HepG2 (cell line): Measurements from ENCODE around the gene IL4I1. TPM values are rescaled to one million over a fixed set of nuclear protein-coding genes. Genes with fewer than 3 reads are reported as not detected.
A peak's percentile ranks its signal among the peaks of the same experiment; 100 is the strongest.

Experiments used
- ATAC-seq: fragments of 200-7000 bp; cut with Tn5 transposase; 3 replicates; pipeline ENCODE4 v1.9.1; 2020; ENCODE audit warnings: mild to moderate bottlenecking, moderate library complexity
- BruUV-seq: library from RNA; stranded (reverse); fragments of 400-500 nt; replicated peaks from 2 replicates; lab custom pipeline; 2021; lab: Mats Ljungman, UMichigan
- CTCF ChIA-PET: fragments of 300-600 bp; formaldehyde crosslinking; extraction: SDS; loops from one replicate; lab custom pipeline; 2021; ENCODE audit warnings: low total read pairs, inconsistent platforms, low intra/inter-chr PET ratio; lab: Yijun Ruan, JAX
- POLR2A ChIA-PET: fragments of 350-600 bp; sonication (Branson Sonifier 250); formaldehyde crosslinking; loops from one replicate; lab custom pipeline; 2020; ENCODE audit warnings: antibody characterized with exemption, inconsistent platforms; lab: Yijun Ruan, JAX
- DNase-seq: peaks from one replicate; pipeline ENCODE4 v3.0.0-alpha.2; 2015; ENCODE audit warnings: low spot score
- FAIRE-seq: peaks from 3 replicates; lab custom pipeline; 2011; peaks lifted over from hg19 to GRCh38; lab: Jason Lieb, UNC
- H2AFZ ChIP-seq: one replicate; pipeline ENCODE4 v1.6.1; 2011; ENCODE audit warnings: low read length, inconsistent platforms
- H3K27ac ChIP-seq: fragments of 300-600 bp; 3 replicates; pipeline ENCODE4 v1.8.0; 2011; ENCODE audit warnings: mixed run types, mild to moderate bottlenecking, mixed read lengths, low read length, inconsistent platforms; ENCODE audit not compliant: insufficient read depth; ENCODE audit errors: extremely low read length
- H3K27me3 ChIP-seq, 2 experiments: fragments of 200-600 bp in 1 of 2; 2 replicates in 1 of 2; 3 replicates in 1 of 2; pipeline versions ENCODE4 v1.6.0 to v1.8.0; 2011; ENCODE audit warnings: low read length in 2 of 2, mild to moderate bottlenecking in 2 of 2, moderate library complexity in 2 of 2, inconsistent platforms in 1 of 2; ENCODE audit not compliant: insufficient read depth in 2 of 2, control insufficient read depth in 1 of 2
- H3K36me3 ChIP-seq, 2 experiments: fragments of 200-600 bp in 1 of 2; replicated peaks in 1 of 2; 2 replicates in 1 of 2; 3 replicates in 1 of 2; pipeline versions ENCODE4 v1.5.1 to v1.8.0; 2011; ENCODE audit warnings: low read length in 2 of 2, inconsistent platforms in 1 of 2; ENCODE audit not compliant: insufficient read depth in 2 of 2, control insufficient read depth in 1 of 2
- H3K4me1 ChIP-seq: 2 replicates; pipeline ENCODE4 v1.5.1; 2012; ENCODE audit warnings: low read length, inconsistent platforms; ENCODE audit not compliant: insufficient read depth
- H3K4me2 ChIP-seq: 2 replicates; pipeline ENCODE4 v1.6.0; 2011; ENCODE audit warnings: low read depth, low read length, inconsistent platforms
- H3K4me3 ChIP-seq, 3 experiments: fragments of 200-600 bp in 1 of 3; sonication (generic), shearing (Covaris generic) in 1 of 3; replicated peaks in 1 of 3; 2 replicates each; pipeline ENCODE4 v1.5.1; 2011 to 2016; ENCODE audit warnings: low read length in 3 of 3, inconsistent platforms in 2 of 3, low read depth in 2 of 3, mild to moderate bottlenecking in 2 of 3, control low read depth in 1 of 3, mixed read lengths in 1 of 3; ENCODE audit not compliant: insufficient read depth in 1 of 3
- H3K79me2 ChIP-seq: one replicate; pipeline ENCODE4 v1.6.1; 2011; ENCODE audit warnings: low read length, inconsistent platforms; ENCODE audit not compliant: insufficient read depth
- H3K9ac ChIP-seq: 2 replicates; pipeline ENCODE4 v1.6.0; 2011; ENCODE audit warnings: mild to moderate bottlenecking, low read depth, low read length, inconsistent platforms; ENCODE audit not compliant: insufficient read depth
- H3K9me3 ChIP-seq: 2 replicates; pipeline ENCODE4 v1.5.1; 2012; ENCODE audit warnings: mild to moderate bottlenecking, low read length
- H4K20me1 ChIP-seq: 2 replicates; pipeline ENCODE4 v1.6.0; 2011; ENCODE audit warnings: inconsistent platforms, mild to moderate bottlenecking, low read length, moderate library complexity; ENCODE audit not compliant: insufficient read depth
- AGO1 ChIP-seq: fragments of 200-400 bp; formaldehyde crosslinking; IDR thresholded peaks from 2 replicates; pipeline ENCODE4 v1.6.1; 2017; ENCODE audit warnings: mild to moderate bottlenecking, low read depth, low read length, moderate library complexity; ENCODE audit not compliant: poor library complexity, severe bottlenecking
- AGO2 ChIP-seq: fragments of 200-400 bp; formaldehyde crosslinking; optimal IDR thresholded peaks from 2 replicates; pipeline ENCODE3; 2017; ENCODE audit warnings: mild to moderate bottlenecking, low read depth, low read length, moderate library complexity
- GPN1 ChIP-seq: sonication (generic); formaldehyde crosslinking; IDR thresholded peaks from 2 replicates; pipeline ENCODE4 v1.5.1; 2020; ENCODE audit warnings: missing genetic modification reagents, borderline replicate concordance
- POLR2A ChIP-seq, 2 experiments: IDR thresholded peaks; 2 replicates each; pipeline ENCODE4 v1.6.1; 2011; ENCODE audit warnings: low read depth in 2 of 2, low read length in 2 of 2, mild to moderate bottlenecking in 1 of 2, moderate library complexity in 1 of 2; ENCODE audit not compliant: insufficient read depth in 1 of 2
- POLR2AphosphoS5 ChIP-seq: IDR thresholded peaks from 2 replicates; pipeline ENCODE4 v1.6.1; 2012; ENCODE audit warnings: low read depth, low read length
- POLR2G ChIP-seq: fragments of 200-400 bp; formaldehyde crosslinking; IDR thresholded peaks from 2 replicates; pipeline ENCODE4 v1.6.1; 2018; ENCODE audit warnings: mild to moderate bottlenecking, low read depth, low read length, moderate library complexity
- RBFOX2 ChIP-seq: fragments of 200-400 bp; formaldehyde crosslinking; IDR thresholded peaks from 2 replicates; pipeline ENCODE4 v1.6.1; 2017; ENCODE audit warnings: low read depth, mild to moderate bottlenecking, low read length
- RBM39 ChIP-seq: fragments of 200-400 bp; formaldehyde crosslinking; IDR thresholded peaks from one replicate; pipeline ENCODE4 v1.6.1; 2018; ENCODE audit warnings: antibody characterized with exemption, mild to moderate bottlenecking, low read depth, low read length; ENCODE audit not compliant: poor library complexity, severe bottlenecking
- ZBTB37 ChIP-seq: sonication (generic); formaldehyde crosslinking; IDR thresholded peaks from 2 replicates; pipeline ENCODE4 v1.4.0; 2020; ENCODE audit warnings: mild to moderate bottlenecking, missing genetic modification reagents
- ZNF160 ChIP-seq: sonication (generic); formaldehyde crosslinking; IDR thresholded peaks from 2 replicates; pipeline ENCODE4 v1.8.0; 2022; ENCODE audit warnings: mild to moderate bottlenecking, inconsistent platforms, missing genetic modification reagents
- ZNF230 ChIP-seq: sonication (generic); formaldehyde crosslinking; IDR thresholded peaks from 2 replicates; pipeline ENCODE4 v1.4.0; 2020; ENCODE audit warnings: mild to moderate bottlenecking, missing genetic modification reagents
- ZNF441 ChIP-seq: sonication (generic); formaldehyde crosslinking; IDR thresholded peaks from 2 replicates; pipeline ENCODE4 v1.7.0; 2021; ENCODE audit warnings: missing genetic modification reagents, borderline replicate concordance
- ZNF780A ChIP-seq: sonication (generic); formaldehyde crosslinking; IDR thresholded peaks from 2 replicates; pipeline ENCODE4 v1.8.0; 2022; ENCODE audit warnings: mild to moderate bottlenecking, missing genetic modification reagents, moderate library complexity
- WGBS: methylation state at CpG from one replicate; pipeline ENCODE4 v1.1.6; 2017; ENCODE audit warnings: low lambda C conversion rate; 5-methylcytosine and 5-hydroxymethylcytosine counted together
- in situ Hi-C: cut with HindIII; loops from 2 replicates; pipeline ENCODE4 v1.10.0; 2017; ENCODE audit warnings: low pct_unique_long_range_greater_than_20kb; ENCODE audit not compliant: extremely low pct_ligation_motif_present
- intact Hi-C: fragments of 100-400 bp; cut with micrococcal nuclease; formaldehyde crosslinking; loops from one replicate; pipeline ENCODE4 v1.10.0; 2022; ENCODE audit not compliant: unreplicated experiment
- polyA plus RNA-seq, 8 experiments: library from polyadenylated mRNA; depleted of rRNA in 3 of 8; stranded (reverse) in 7 of 8; unstranded in 1 of 8; fragments of >200 nt; fragmentation: Illumina TruSeq in 4 of 8; extraction: Trizol in 4 of 8; gene quantifications; 2 replicates each; pipeline versions ENCODE4 v1.2.1 to v1.2.3, GENCODE V29; 2011 to 2016; ENCODE audit warnings: low read depth in 4 of 8, missing spikeins in 1 of 8, mixed read lengths in 1 of 8; ENCODE audit not compliant: insufficient read depth in 1 of 8
- total RNA-seq, 5 experiments: library from RNA; depleted of rRNA; stranded (reverse); fragments of >200 nt; fragmentation: Illumina TruSeq; extraction: Trizol; gene quantifications; 2 replicates each; pipeline ENCODE4 v1.2.3, GENCODE V29; 2016; ENCODE audit warnings: low read depth in 1 of 5
- TF ChIP-seq, protein P1 (sequence below): sonication (generic); formaldehyde crosslinking; IDR thresholded peaks from 2 replicates; pipeline ENCODE4 v1.8.1; 2022; ENCODE audit warnings: low read depth, mild to moderate bottlenecking, missing genetic modification reagents
- TF ChIP-seq, protein P2 (sequence below): sonication (generic); formaldehyde crosslinking; IDR thresholded peaks from 2 replicates; pipeline ENCODE4 v1.5.1; 2020; ENCODE audit warnings: mild to moderate bottlenecking, moderate library complexity, missing genetic modification reagents

IL4I1 gene
- total and polyA plus RNA-seq, 2 of the 13 experiments (the other 11 are each of a cell fraction or from before 2014, with no cell fraction given), result not detected

- TF ChIP-seq, protein P1, sequence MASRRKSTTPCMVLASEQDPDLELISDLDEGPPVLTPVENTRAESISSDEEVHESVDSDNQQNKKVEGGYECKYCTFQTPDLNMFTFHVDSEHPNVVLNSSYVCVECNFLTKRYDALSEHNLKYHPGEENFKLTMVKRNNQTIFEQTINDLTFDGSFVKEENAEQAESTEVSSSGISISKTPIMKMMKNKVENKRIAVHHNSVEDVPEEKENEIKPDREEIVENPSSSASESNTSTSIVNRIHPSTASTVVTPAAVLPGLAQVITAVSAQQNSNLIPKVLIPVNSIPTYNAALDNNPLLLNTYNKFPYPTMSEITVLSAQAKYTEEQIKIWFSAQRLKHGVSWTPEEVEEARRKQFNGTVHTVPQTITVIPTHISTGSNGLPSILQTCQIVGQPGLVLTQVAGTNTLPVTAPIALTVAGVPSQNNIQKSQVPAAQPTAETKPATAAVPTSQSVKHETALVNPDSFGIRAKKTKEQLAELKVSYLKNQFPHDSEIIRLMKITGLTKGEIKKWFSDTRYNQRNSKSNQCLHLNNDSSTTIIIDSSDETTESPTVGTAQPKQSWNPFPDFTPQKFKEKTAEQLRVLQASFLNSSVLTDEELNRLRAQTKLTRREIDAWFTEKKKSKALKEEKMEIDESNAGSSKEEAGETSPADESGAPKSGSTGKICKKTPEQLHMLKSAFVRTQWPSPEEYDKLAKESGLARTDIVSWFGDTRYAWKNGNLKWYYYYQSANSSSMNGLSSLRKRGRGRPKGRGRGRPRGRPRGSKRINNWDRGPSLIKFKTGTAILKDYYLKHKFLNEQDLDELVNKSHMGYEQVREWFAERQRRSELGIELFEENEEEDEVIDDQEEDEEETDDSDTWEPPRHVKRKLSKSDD (CRISPR knock-in tag), result no peak
- TF ChIP-seq, protein P2, sequence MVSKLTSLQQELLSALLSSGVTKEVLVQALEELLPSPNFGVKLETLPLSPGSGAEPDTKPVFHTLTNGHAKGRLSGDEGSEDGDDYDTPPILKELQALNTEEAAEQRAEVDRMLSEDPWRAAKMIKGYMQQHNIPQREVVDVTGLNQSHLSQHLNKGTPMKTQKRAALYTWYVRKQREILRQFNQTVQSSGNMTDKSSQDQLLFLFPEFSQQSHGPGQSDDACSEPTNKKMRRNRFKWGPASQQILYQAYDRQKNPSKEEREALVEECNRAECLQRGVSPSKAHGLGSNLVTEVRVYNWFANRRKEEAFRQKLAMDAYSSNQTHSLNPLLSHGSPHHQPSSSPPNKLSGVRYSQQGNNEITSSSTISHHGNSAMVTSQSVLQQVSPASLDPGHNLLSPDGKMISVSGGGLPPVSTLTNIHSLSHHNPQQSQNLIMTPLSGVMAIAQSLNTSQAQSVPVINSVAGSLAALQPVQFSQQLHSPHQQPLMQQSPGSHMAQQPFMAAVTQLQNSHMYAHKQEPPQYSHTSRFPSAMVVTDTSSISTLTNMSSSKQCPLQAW (CRISPR knock-in tag), result no peak
Measured at GRCh38 chr19:49859682-49860335, 36.9 kb downstream of the IL4I1 start (continued).

DNA sequence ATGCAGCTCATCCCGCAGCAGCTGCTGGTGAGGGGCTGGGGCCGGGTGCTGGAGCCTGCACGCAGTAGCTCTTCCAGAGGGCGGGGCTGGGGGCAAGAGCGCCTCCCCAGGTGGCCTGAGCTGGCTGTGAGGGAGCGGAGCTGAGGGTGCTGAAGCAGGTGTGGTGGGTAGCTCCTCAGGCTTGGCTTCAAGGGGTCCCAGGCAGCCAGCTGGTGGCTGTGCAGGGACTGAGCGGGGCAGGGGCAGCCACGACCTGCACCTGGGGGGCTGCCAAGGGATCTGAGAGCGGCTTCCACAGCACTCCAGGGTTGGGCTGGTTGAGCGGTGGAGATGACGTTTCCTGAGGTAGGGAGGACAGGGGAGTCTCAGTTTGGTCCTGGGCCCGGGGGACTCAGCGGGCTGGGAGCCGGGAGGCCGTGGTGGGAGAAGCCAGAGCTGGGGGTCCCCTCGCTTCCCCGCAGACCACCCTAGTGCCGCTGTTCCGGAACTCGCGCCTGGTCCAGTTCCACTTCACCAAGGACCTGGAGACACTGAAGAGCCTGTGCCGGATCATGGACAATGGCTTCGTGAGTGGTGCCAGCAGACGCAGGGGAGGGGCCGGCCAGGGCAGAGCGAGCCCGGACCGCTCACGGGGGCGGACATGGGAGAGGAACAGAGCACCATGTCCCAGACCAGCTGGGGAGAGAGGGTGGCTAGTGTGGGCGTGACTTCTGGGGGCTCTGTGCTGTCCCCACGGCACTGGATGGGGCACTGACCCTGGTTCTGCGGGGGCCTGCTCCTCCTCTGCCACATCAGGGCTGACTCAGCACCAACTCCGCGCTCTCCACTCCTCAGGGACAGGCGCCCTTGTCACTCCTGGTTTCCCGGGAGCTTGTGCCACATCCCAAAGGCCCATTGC lies 38.4 kb downstream of the IL4I1 start:
- 94% methylated on average over 13 of the region's 37 CpGs for WGBS
- no peak for DNase-seq
- peaks cover 10% of the 10 kb centered on the region for H3K79me2 ChIP-seq

More for the DNA sequence above, 38.4 kb downstream of the IL4I1 start:
- H3K27me3 ChIP-seq, result no peaks in the 10 kb centered on the region
- H3K9me3 ChIP-seq, result no peaks in the 10 kb centered on the region
- intact Hi-C loops (no loop called here), in situ Hi-C loops (no loop called here)
- H4K20me1 ChIP-seq, result peaks cover 8% of the 10 kb centered on the region
- no peak for FAIRE-seq
- no peak overlapping the region for H3K4me3 ChIP-seq
- no peak for ATAC-seq
- H3K9ac ChIP-seq, result no peak overlapping the region
- ChIA-PET CTCF (no interaction called here), POLR2A (interaction anchor here (1.1 to 1.8 kb wide), 3 partner anchors 11 to 48 kb away, joined by 4 to 6 read pairs (median 5); partner anchors contain the start of gene AKT1S1)
- H3K36me3 ChIP-seq, result peaks cover 37 to 70% of the 10 kb centered on the region in 2 experiments
- TF ChIP-seq ZNF230 (CRISPR knock-in tag) (no peak), AGO1 (peak; percentile 2), ZBTB37 (CRISPR knock-in tag) (no peak), POLR2AphosphoS5 (peak; percentile 13), AGO2 (peak; percentile 51), ZNF780A (CRISPR knock-in tag) (no peak), ZNF160 (CRISPR knock-in tag) (no peak), POLR2G (peak; percentile 16; the same call in 1 of the 2 replicates), GPN1 (CRISPR knock-in tag) (no peak), ZNF441 (CRISPR knock-in tag) (no peak), RBFOX2 (peak; percentile 81), POLR2A (IDR thresholded peaks at IDR 0.05; ENCODE audit: insufficient read depth in 1 of 2, low read depth in 2 of 2, low read length in 2 of 2) (peak in 1 of 2 experiments; percentile 52; a peak in 2 of 4 replicates), RBM39 (peak; percentile 75)
- H3K27ac ChIP-seq, result no peak overlapping the region
- no peak overlapping the region for H2AFZ ChIP-seq
- H3K4me2 ChIP-seq, result no peak overlapping the region
- H3K4me1 ChIP-seq, result peaks cover 6% of the 10 kb centered on the region; the same call in 1 of the 2 replicates
- BruUV-seq, result no TSS peak
